ENCODE results near the gene PHF24. TPM values are rescaled to one million over a fixed set of nuclear protein-coding genes. Genes with fewer than 3 reads are reported as not detected.

PHF24 gene
- total RNA-seq, 1 donor from 2014 or later, result not detected

DNA sequence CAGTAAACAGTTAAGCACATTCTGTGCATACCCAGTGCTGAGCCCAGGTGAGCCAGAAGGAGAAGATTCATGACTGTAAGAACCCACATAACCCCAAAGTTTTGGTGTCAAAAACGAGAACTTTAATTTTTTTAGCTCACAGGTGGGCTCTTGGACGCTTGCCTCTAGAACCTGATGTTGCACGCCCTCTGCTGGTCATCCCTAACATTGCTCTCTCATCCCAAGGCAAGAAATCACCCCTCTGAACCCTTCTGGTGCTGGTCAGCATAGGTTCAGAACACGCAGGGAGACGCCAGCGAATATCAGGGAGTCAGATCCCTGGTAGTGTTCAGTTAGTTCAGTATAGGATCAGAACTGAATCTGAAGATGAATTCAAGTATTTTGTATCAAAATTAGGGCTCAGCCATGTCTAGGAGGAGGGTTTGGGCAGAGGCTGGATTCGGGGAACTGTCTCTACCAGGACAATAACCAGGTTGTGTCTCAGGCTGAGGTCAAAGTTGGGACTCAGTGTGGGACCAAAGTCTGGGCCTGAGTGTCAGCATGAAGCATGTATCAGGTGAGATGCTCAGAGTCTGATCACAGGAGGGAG is 27.3 kb downstream of the PHF24 start:
- H3K9me3 ChIP-seq, result no peaks in the 10 kb centered on the region
- TF ChIP-seq, protein P1, sequence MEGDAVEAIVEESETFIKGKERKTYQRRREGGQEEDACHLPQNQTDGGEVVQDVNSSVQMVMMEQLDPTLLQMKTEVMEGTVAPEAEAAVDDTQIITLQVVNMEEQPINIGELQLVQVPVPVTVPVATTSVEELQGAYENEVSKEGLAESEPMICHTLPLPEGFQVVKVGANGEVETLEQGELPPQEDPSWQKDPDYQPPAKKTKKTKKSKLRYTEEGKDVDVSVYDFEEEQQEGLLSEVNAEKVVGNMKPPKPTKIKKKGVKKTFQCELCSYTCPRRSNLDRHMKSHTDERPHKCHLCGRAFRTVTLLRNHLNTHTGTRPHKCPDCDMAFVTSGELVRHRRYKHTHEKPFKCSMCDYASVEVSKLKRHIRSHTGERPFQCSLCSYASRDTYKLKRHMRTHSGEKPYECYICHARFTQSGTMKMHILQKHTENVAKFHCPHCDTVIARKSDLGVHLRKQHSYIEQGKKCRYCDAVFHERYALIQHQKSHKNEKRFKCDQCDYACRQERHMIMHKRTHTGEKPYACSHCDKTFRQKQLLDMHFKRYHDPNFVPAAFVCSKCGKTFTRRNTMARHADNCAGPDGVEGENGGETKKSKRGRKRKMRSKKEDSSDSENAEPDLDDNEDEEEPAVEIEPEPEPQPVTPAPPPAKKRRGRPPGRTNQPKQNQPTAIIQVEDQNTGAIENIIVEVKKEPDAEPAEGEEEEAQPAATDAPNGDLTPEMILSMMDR (IDR thresholded peaks at IDR 0.05), result peak; percentile 62 to 77 (median 68)
- no peaks in the 10 kb centered on the region for H3K36me3 ChIP-seq
- peaks cover 0 to 21% of the 10 kb centered on the region in 2 donors for H3K4me1 ChIP-seq
- intact Hi-C loops (cut with DNase I), result loop anchor here (1.0 kb wide), 1 partner anchor 86 kb away; no protein-coding TSS in a partner anchor
- DNase-seq (ENCODE audit: low spot score in 2 of 2), result peak in 1 of 2 donors; percentile 71
- no peak overlapping the region for H3K27ac ChIP-seq
- H3K4me3 ChIP-seq, result no peak overlapping the region
- H3K27me3 ChIP-seq, result no peaks in the 10 kb centered on the region

DNA sequence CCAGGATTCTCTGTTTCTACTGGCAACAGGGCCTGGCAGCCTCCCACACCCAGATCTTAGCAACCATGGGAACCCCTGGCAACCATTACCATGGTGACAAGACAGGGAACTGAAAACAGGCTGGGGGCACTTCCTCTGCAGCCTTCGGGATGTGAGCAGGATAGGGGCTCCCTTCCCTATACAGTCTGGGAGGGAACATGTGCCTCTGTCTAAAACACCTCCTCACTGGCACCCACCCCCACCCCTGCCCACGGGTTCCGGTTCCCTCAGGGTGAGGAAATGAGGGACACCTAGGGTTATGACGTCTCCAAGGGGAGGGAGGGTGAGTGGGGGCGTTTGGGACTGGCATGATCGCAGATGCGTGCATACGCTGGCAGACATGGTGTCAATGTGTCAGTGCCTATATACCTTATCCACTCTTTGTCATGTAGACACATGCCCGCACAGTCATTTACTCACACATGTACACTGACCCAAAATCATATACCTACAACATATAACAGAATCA is 28.5 kb downstream of the PHF24 start:
- TF ChIP-seq, protein P1 (IDR thresholded peaks at IDR 0.05), result no peak
- intact Hi-C loops (cut with DNase I), result no loop called here
- Histone ChIP-seq H3K27ac (no peak overlapping the region), H3K36me3 (no peaks in the 10 kb centered on the region), H3K9me3 (no peaks in the 10 kb centered on the region), H3K4me3 (no peak overlapping the region), H3K27me3 (no peaks in the 10 kb centered on the region), H3K4me1 (peaks cover 0 to 28% of the 10 kb centered on the region in 2 donors)
- DNase-seq (ENCODE audit: low spot score in 2 of 2), result peak; percentile 29 to 71

DNA sequence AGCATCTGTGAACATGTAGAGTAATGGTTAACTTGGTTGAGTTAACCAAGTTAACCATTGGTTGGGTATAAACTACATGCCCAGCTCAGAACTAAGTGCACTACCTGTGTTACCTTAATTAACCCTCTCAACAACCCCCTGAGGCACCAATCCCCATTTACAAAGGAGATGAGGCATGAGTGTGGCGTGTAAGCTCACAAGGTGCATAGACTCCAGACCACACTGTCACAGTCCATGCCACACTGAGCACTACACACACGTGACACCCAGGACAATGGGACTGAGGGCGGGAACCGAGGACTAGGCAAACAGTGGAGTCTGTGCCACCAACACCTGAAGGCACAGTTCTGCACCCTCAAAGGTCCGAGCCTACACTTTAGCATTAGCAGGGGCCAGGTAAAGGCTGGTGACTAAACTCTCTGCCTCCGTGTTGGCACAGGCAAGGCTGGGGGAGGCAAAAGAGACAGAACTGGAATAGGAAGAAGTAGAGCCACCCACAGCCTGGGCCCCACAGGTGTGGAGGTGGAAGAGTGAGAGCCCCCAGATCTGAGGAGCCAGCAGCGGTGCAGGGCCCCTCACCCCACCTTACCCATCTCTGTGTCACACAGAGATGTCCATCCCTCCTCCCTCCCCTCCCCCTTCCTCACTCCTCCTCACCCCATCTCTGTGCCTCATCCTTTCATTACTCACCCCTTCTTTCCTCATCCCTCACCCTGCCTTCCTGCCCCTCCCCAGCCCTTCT is 29.2 kb downstream of the PHF24 start:
- no peaks in the 10 kb centered on the region for H3K27me3 ChIP-seq
- DNase-seq (ENCODE audit: low spot score in 2 of 2), result no peak
- TF ChIP-seq, protein P1 (IDR thresholded peaks at IDR 0.05), result no peak
- no peak overlapping the region for H3K4me3 ChIP-seq
- no peak overlapping the region for H3K27ac ChIP-seq
- H3K36me3 ChIP-seq, result no peaks in the 10 kb centered on the region
- H3K4me1 ChIP-seq, result peaks cover 5 to 27% of the 10 kb centered on the region in 2 donors
- intact Hi-C loops (cut with DNase I), result no loop called here
- no peaks in the 10 kb centered on the region for H3K9me3 ChIP-seq

DNA sequence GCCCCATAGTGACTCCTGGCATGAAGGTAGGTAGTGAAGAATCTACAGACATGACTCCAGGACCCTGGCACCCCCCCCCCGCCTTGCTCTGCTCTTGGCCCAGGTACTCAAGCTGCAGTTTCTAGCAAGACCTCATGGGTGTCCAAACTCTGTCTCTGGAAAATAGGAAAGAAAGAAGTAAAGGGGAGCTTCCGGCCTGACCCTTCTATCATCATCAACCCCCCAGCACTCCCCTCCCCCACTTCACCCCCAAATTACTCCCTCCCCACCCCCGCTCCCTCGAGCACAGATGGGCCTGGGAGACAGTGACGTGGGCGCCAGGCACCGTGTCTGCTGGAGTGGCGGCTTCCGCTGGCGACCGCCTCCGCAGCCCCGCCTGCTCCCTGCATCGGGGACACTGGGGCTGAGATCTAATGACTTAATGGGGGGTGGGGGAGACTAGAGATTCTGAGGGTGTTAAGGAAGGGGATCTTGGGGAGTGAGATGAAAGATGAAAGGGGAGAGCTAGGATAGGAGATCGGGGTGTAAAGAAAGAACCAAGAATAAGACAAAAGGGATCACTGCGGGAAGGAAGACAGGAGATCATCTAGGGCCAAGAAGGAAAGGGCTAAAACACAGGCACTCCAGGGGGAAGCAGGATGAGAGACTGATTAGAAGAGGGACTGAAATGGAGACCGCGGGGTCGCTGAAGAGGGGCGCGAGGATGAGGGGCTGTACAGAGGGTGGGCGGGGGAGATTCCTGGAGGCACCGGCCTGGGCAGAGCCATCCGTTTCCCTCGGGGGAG is 30.3 kb downstream of the PHF24 start:
- DNase-seq (ENCODE audit: low spot score in 2 of 2), result peak in 1 of 2 donors; percentile 70

More for the DNA sequence above, 30.3 kb downstream of the PHF24 start:
- Histone ChIP-seq H3K9me3 (no peaks in the 10 kb centered on the region), H3K4me1 (peaks cover 12 to 33% of the 10 kb centered on the region in 2 donors), H3K36me3 (no peaks in the 10 kb centered on the region), H3K27me3 (no peaks in the 10 kb centered on the region), H3K4me3 (peak overlapping the region; percentile 45 to 62), H3K27ac (peak overlapping the region; percentile 34 to 64)
- TF ChIP-seq, protein P1 (IDR thresholded peaks at IDR 0.05), result no peak
- intact Hi-C loops (cut with DNase I), result loop anchor here (1.0 to 2.0 kb wide), 3 partner anchors 84 to 810 kb away; partner anchors contain the start of genes STOML2, UBAP1 and VCP

All from ascending aorta (tissue), 2 donors.